Memory B cell (primary cell): ENCODE measurements around the gene NPIPA3.
"Not testable (repeated sequence)": the region's sequence is repeated elsewhere in the genome, so short reads cannot be mapped to it uniquely, and the experiment has no call there.

ENCODE experiments used
- ATAC-seq: fragments of 150-1000 bp; cut with Tn5 transposase; 2 replicates; pipeline ENCODE4 v1.10.0; 2021; ENCODE audit warnings: low read depth, mild to moderate bottlenecking, moderate library complexity
- DNase-seq, 2 donors: peaks; one replicate each; pipeline ENCODE4 v3.0.0; 2022; ENCODE audit warnings: low spot score in 2 of 2
- H3K27ac Mint-ChIP-seq: one replicate; pipeline ENCODE4 v1.8.0; 2022; ENCODE audit warnings: mild to moderate bottlenecking, moderate library complexity, mixed read lengths
- H3K27me3 Mint-ChIP-seq: one replicate; pipeline ENCODE4 v1.8.0; 2022; ENCODE audit warnings: mixed read lengths
- H3K36me3 Mint-ChIP-seq: one replicate; pipeline ENCODE4 v1.8.0; 2022; ENCODE audit warnings: mild to moderate bottlenecking, mixed read lengths
- H3K4me1 Mint-ChIP-seq: one replicate; pipeline ENCODE4 v1.8.0; 2022; ENCODE audit warnings: mixed read lengths
- H3K4me3 Mint-ChIP-seq: one replicate; pipeline ENCODE4 v1.8.0; 2022; ENCODE audit warnings: mild to moderate bottlenecking, moderate library complexity, mixed read lengths
- H3K9me3 Mint-ChIP-seq: one replicate; pipeline ENCODE4 v1.8.0; 2022; ENCODE audit warnings: mixed read lengths

NPIPA3 gene

GRCh38 chr16:14703156-14704011 lies at the start of gene NPIPA3:
Gene NPIPA3, plus strand, starts transcription at chr16:14703411. Its CDS starts 5,533 bp downstream, at chr16:14708944.
- H3K36me3 Mint-ChIP-seq, H3K27me3 Mint-ChIP-seq, DNase-seq, H3K27ac Mint-ChIP-seq, H3K4me3 Mint-ChIP-seq, H3K9me3 Mint-ChIP-seq, H3K4me1 Mint-ChIP-seq: not testable (repeated sequence)
- ATAC-seq, result peak; percentile 99

- peak overlapping the region; percentile 90 for H3K27ac Mint-ChIP-seq
- peaks cover 27% of the 10 kb centered on the region for H3K36me3 Mint-ChIP-seq
- H3K9me3 Mint-ChIP-seq, result no peaks in the 10 kb centered on the region
- no peaks in the 10 kb centered on the region for H3K27me3 Mint-ChIP-seq
- DNase-seq, result peak in 1 of 2 donors; percentile 35
- peak overlapping the region; percentile 32 for H3K4me3 Mint-ChIP-seq
- ATAC-seq, result peak; percentile 100
- H3K4me1 Mint-ChIP-seq, result peaks cover 8% of the 10 kb centered on the region
These were observed 45.1 kb upstream of the NPIPA3 start for GRCh38 chr16:14658063-14658462.

GRCh38 chr16:14667347-14668266 lies 35.6 kb upstream of the NPIPA3 start:
- no peaks in the 10 kb centered on the region for H3K9me3 Mint-ChIP-seq
- H3K27ac Mint-ChIP-seq, result no peak overlapping the region
- no peak overlapping the region for H3K4me3 Mint-ChIP-seq
- DNase-seq (no peak), ATAC-seq (no peak)
- H3K27me3 Mint-ChIP-seq, result no peaks in the 10 kb centered on the region
- peaks cover 35% of the 10 kb centered on the region for H3K36me3 Mint-ChIP-seq
- peaks cover 8% of the 10 kb centered on the region for H3K4me1 Mint-ChIP-seq

- Mint-ChIP-seq H3K36me3 (peaks cover 32% of the 10 kb centered on the region), H3K4me3 (no peak overlapping the region), H3K9me3 (no peaks in the 10 kb centered on the region), H3K27me3 (no peaks in the 10 kb centered on the region), H3K27ac (no peak overlapping the region), H3K4me1 (peaks cover 9% of the 10 kb centered on the region)
- no peak for DNase-seq
- ATAC-seq, result no peak
These were observed 34.5 kb upstream of the NPIPA3 start for GRCh38 chr16:14668556-14669223.

GRCh38 chr16:14669776-14670175 lies 33.4 kb upstream of the NPIPA3 start:
- ATAC-seq (no peak), DNase-seq (no peak)
- Mint-ChIP-seq H3K27me3 (no peaks in the 10 kb centered on the region), H3K36me3 (peaks cover 28% of the 10 kb centered on the region), H3K4me3 (no peak overlapping the region), H3K9me3 (no peaks in the 10 kb centered on the region), H3K4me1 (peaks cover 9% of the 10 kb centered on the region), H3K27ac (no peak overlapping the region)

GRCh38 chr16:14672403-14672971 lies 30.7 kb upstream of the NPIPA3 start:
- H3K27ac Mint-ChIP-seq, result peak overlapping the region; percentile 85
- peak; percentile 89 for ATAC-seq
- H3K9me3 Mint-ChIP-seq, result no peaks in the 10 kb centered on the region
- H3K27me3 Mint-ChIP-seq, result peaks cover under 1% of the 10 kb centered on the region
- DNase-seq, result peak; percentile 30 to 34
- peaks cover 9% of the 10 kb centered on the region for H3K4me1 Mint-ChIP-seq
- peaks cover 9% of the 10 kb centered on the region for H3K36me3 Mint-ChIP-seq
- H3K4me3 Mint-ChIP-seq, result peak overlapping the region; percentile 72

- peaks cover 2% of the 10 kb centered on the region for H3K36me3 Mint-ChIP-seq
These were observed 26.6 kb upstream of the NPIPA3 start for GRCh38 chr16:14676633-14677032.

GRCh38 chr16:14677627-14678026 lies 25.6 kb upstream of the NPIPA3 start:
- DNase-seq (no peak), ATAC-seq (no peak)
- Mint-ChIP-seq H3K27ac (no peak overlapping the region), H3K9me3 (peaks cover 3% of the 10 kb centered on the region), H3K27me3 (peaks cover 4% of the 10 kb centered on the region), H3K36me3 (peaks cover 2% of the 10 kb centered on the region), H3K4me3 (no peak overlapping the region), H3K4me1 (peaks cover 5% of the 10 kb centered on the region)

More at GRCh38 chr16:14676633-14677032, 26.6 kb upstream of the NPIPA3 start:
- Mint-ChIP-seq H3K27ac (no peak overlapping the region), H3K27me3 (peaks cover 4% of the 10 kb centered on the region), H3K4me3 (no peak overlapping the region), H3K9me3 (peaks cover 3% of the 10 kb centered on the region), H3K4me1 (peaks cover 13% of the 10 kb centered on the region)
- ATAC-seq, result no peak
- no peak for DNase-seq

- DNase-seq, result no peak
- H3K36me3 Mint-ChIP-seq, result peaks cover 4% of the 10 kb centered on the region
These were observed 24.3 kb upstream of the NPIPA3 start for GRCh38 chr16:14678748-14679497.

GRCh38 chr16:14680396-14680795 lies 22.8 kb upstream of the NPIPA3 start:
- not testable (repeated sequence) for H3K4me1 Mint-ChIP-seq, ATAC-seq, H3K9me3 Mint-ChIP-seq, H3K36me3 Mint-ChIP-seq, H3K27ac Mint-ChIP-seq, H3K4me3 Mint-ChIP-seq, H3K27me3 Mint-ChIP-seq, DNase-seq

More at GRCh38 chr16:14678748-14679497, 24.3 kb upstream of the NPIPA3 start:
- peaks cover 4% of the 10 kb centered on the region for H3K4me1 Mint-ChIP-seq
- peaks cover 6% of the 10 kb centered on the region for H3K27me3 Mint-ChIP-seq
- H3K4me3 Mint-ChIP-seq, result no peak overlapping the region
- no peak overlapping the region for H3K27ac Mint-ChIP-seq
- H3K9me3 Mint-ChIP-seq, result peaks cover 3% of the 10 kb centered on the region
- ATAC-seq, result no peak

GRCh38 chr16:14681115-14681514 lies 22.1 kb upstream of the NPIPA3 start:
- H3K27ac Mint-ChIP-seq, result no peak overlapping the region
- peaks cover 6% of the 10 kb centered on the region for H3K27me3 Mint-ChIP-seq
- ATAC-seq (no peak), DNase-seq (no peak)
- H3K4me3 Mint-ChIP-seq, result no peak overlapping the region
- H3K36me3 Mint-ChIP-seq, result peaks cover 4% of the 10 kb centered on the region
- peaks cover 3% of the 10 kb centered on the region for H3K9me3 Mint-ChIP-seq
- H3K4me1 Mint-ChIP-seq, result peaks cover 4% of the 10 kb centered on the region

- Mint-ChIP-seq H3K27me3 (peaks cover 6% of the 10 kb centered on the region), H3K27ac (no peak overlapping the region), H3K36me3 (peaks cover 4% of the 10 kb centered on the region), H3K9me3 (peaks cover 3% of the 10 kb centered on the region), H3K4me3 (no peak overlapping the region), H3K4me1 (peaks cover 4% of the 10 kb centered on the region)
- ATAC-seq, result no peak
- no peak for DNase-seq
These were observed 21.1 kb upstream of the NPIPA3 start for GRCh38 chr16:14682121-14682520.
